IMR-90 (cell line): ENCODE results near the gene AKNA. TPM values are rescaled to one million over a fixed set of nuclear protein-coding genes. Genes with fewer than 3 reads are reported as not detected.

ENCODE experiments used
- ATAC-seq: fragments of 200-7000 bp; cut with Tn5 transposase; 2 replicates; pipeline ENCODE4 v1.9.1; 2020; ENCODE audit warnings: low read depth, mild to moderate bottlenecking, moderate library complexity
- BruUV-seq: library from RNA; stranded (reverse); fragments of 400-500 nt; replicated peaks from 2 replicates; lab custom pipeline; 2021; lab: Mats Ljungman, UMichigan
- CTCF ChIA-PET: fragments of 300-600 bp; formaldehyde crosslinking; extraction: SDS; loops from one replicate; lab custom pipeline; 2021; ENCODE audit warnings: antibody characterized with exemption; lab: Yijun Ruan, JAX
- POLR2A ChIA-PET: fragments of 300-600 bp; sonication (Branson Sonifier 250); formaldehyde crosslinking; loops from one replicate; lab custom pipeline; 2022; ENCODE audit warnings: antibody characterized with exemption; ENCODE audit not compliant: unreplicated experiment; lab: Charles Lee
- DNase-seq: peaks from one replicate; pipeline ENCODE4 v3.0.0; 2013
- H2AFZ ChIP-seq: replicated peaks from 2 replicates; pipeline ENCODE3; 2013; ENCODE audit warnings: low read length, mild to moderate bottlenecking; ENCODE audit not compliant: poor library complexity
- H2AK5ac ChIP-seq: 2 replicates; pipeline ENCODE4 v1.6.1; 2013; ENCODE audit warnings: low read depth, low read length, inconsistent platforms
- H2AK9ac ChIP-seq: replicated peaks from 2 replicates; pipeline ENCODE3; 2013; ENCODE audit warnings: mild to moderate bottlenecking, low read depth, low read length, moderate library complexity; ENCODE audit not compliant: poor library complexity
- H2BK120ac ChIP-seq: 2 replicates; pipeline ENCODE4 v1.6.1; 2013; ENCODE audit warnings: low read depth, low read length, inconsistent platforms
- H2BK15ac ChIP-seq: 3 replicates; pipeline ENCODE4 v1.6.1; 2013; ENCODE audit warnings: low read depth, low read length, inconsistent platforms
- H2BK20ac ChIP-seq: 2 replicates; pipeline ENCODE4 v1.6.1; 2013; ENCODE audit warnings: low read depth, mild to moderate bottlenecking, inconsistent platforms, low read length, moderate library complexity
- H2BK5ac ChIP-seq: 2 replicates; pipeline ENCODE4 v1.6.1; 2013; ENCODE audit warnings: mild to moderate bottlenecking, low read depth, low read length, inconsistent platforms; ENCODE audit not compliant: poor library complexity, severe bottlenecking
- H3K14ac ChIP-seq: replicated peaks from 2 replicates; pipeline ENCODE4 v1.6.1; 2013; ENCODE audit warnings: low read depth, low read length, inconsistent platforms
- H3K18ac ChIP-seq: 2 replicates; pipeline ENCODE4 v1.6.1; 2013; ENCODE audit warnings: low read depth, low read length, control low read depth
- H3K23ac ChIP-seq: 2 replicates; pipeline ENCODE4 v1.6.1; 2013; ENCODE audit warnings: low read depth, low read length, inconsistent platforms
- H3K27ac ChIP-seq: 2 replicates; pipeline ENCODE4 v1.5.1; 2013; ENCODE audit warnings: mild to moderate bottlenecking, control low read depth, low read length; ENCODE audit not compliant: insufficient read depth
- H3K27me3 ChIP-seq: 2 replicates; pipeline ENCODE4 v1.6.1; 2013; ENCODE audit warnings: low read length; ENCODE audit not compliant: control insufficient read depth, insufficient read depth
- H3K36me3 ChIP-seq: 2 replicates; pipeline ENCODE4 v1.6.1; 2013; ENCODE audit warnings: low read length, mixed read lengths; ENCODE audit not compliant: control insufficient read depth, insufficient read depth
- H3K4ac ChIP-seq: 2 replicates; pipeline ENCODE4 v1.6.1; 2013; ENCODE audit warnings: low read depth, low read length, inconsistent platforms
- H3K4me1 ChIP-seq: 2 replicates; pipeline ENCODE4 v1.6.1; 2013; ENCODE audit warnings: low read length, mixed read lengths; ENCODE audit not compliant: control insufficient read depth, insufficient read depth
- H3K4me2 ChIP-seq: 2 replicates; pipeline ENCODE4 v1.6.1; 2013; ENCODE audit warnings: low read depth, mild to moderate bottlenecking, control low read depth, low read length, moderate library complexity
- H3K4me3 ChIP-seq: 2 replicates; pipeline ENCODE4 v1.5.1; 2013; ENCODE audit warnings: low read depth, mild to moderate bottlenecking, control low read depth, low read length, moderate library complexity; ENCODE audit not compliant: insufficient read depth
- H3K56ac ChIP-seq: 2 replicates; pipeline ENCODE4 v1.6.1; 2013; ENCODE audit warnings: low read length, inconsistent platforms; ENCODE audit not compliant: insufficient read depth; ENCODE audit errors: extremely low read depth
- H3K79me1 ChIP-seq, 2 experiments: 2 replicates each; pipeline ENCODE4 v1.6.1; 2013; ENCODE audit warnings: low read length in 2 of 2, inconsistent platforms in 1 of 2, low read depth in 1 of 2
- H3K9ac ChIP-seq: 2 replicates; pipeline ENCODE4 v1.6.1; 2013; ENCODE audit warnings: low read depth, low read length, control low read depth
- H3K9me1 ChIP-seq: 2 replicates; pipeline ENCODE4 v1.6.1; 2013; ENCODE audit warnings: low read length, inconsistent platforms; ENCODE audit not compliant: insufficient read depth
- H3K9me3 ChIP-seq: 2 replicates; pipeline ENCODE4 v1.6.1; 2013; ENCODE audit warnings: low read length; ENCODE audit not compliant: control insufficient read depth, insufficient read depth
- H4K20me1 ChIP-seq: 2 replicates; pipeline ENCODE4 v1.6.1; 2013; ENCODE audit warnings: low read length, inconsistent platforms; ENCODE audit not compliant: insufficient read depth
- H4K5ac ChIP-seq: 2 replicates; pipeline ENCODE4 v1.6.1; 2013; ENCODE audit warnings: mild to moderate bottlenecking, low read depth, low read length, control low read depth
- H4K8ac ChIP-seq, 2 experiments: 2 replicates each; pipeline ENCODE4 v1.6.1; 2013; ENCODE audit warnings: low read depth in 2 of 2, low read length in 2 of 2, control low read depth in 1 of 2, inconsistent platforms in 1 of 2
- H4K91ac ChIP-seq: 2 replicates; pipeline ENCODE4 v1.6.1; 2013; ENCODE audit warnings: low read depth, low read length, inconsistent platforms; ENCODE audit not compliant: insufficient read depth
- RFX5 ChIP-seq: IDR thresholded peaks from 2 replicates; pipeline ENCODE4 v1.8.0; 2012; ENCODE audit warnings: low read depth, mild to moderate bottlenecking, low read length, moderate library complexity
- SMC3 ChIP-seq: fragments of 150-350 bp; IDR thresholded peaks from 2 replicates; pipeline ENCODE4 v1.6.1; 2016; ENCODE audit warnings: low read depth, mild to moderate bottlenecking, antibody characterized with exemption, low read length, moderate library complexity
- whole genome bisulfite sequencing, 2 experiments: methylation state at CpG; one replicate each; pipeline versions ENCODE4 v1.1.5 to v1.1.7; 2013; ENCODE audit warnings: missing lambda C conversion rate in 2 of 2; ENCODE audit not compliant: insufficient read length in 1 of 2; ENCODE audit errors: extremely low coverage in 2 of 2; 5-methylcytosine and 5-hydroxymethylcytosine counted together
- dilution Hi-C: fragments of 300-500 bp; cut with HindIII; formaldehyde crosslinking; loops from one replicate; pipeline ENCODE4 v1.14.3; 2018; ENCODE audit warnings: low sequenced_read_pairs; ENCODE audit not compliant: unreplicated experiment
- in situ Hi-C: fragments of 300-500 bp; cut with MboI; formaldehyde crosslinking; loops from 3 replicates; pipeline ENCODE4 v1.14.3; 2019; ENCODE audit warnings: low sequenced_read_pairs, inconsistent platforms, mixed read lengths
- intact Hi-C: fragments of 100-400 bp; cut with micrococcal nuclease; formaldehyde crosslinking; loops from 2 replicates; pipeline ENCODE4 v1.10.0; 2022
- polyA plus RNA-seq, 3 experiments: library from polyadenylated mRNA; depleted of rRNA; stranded (reverse); fragments of >200 nt; gene quantifications; 2 replicates each; pipeline ENCODE4 v1.2.3, GENCODE V29; 2012; ENCODE audit warnings: low replicate concordance in 1 of 3
- total RNA-seq: library from RNA; depleted of rRNA; stranded (reverse); fragments of >200 nt; gene quantifications from 2 replicates; pipeline ENCODE4 v1.2.3, GENCODE V29; 2012

AKNA gene
- total and polyA plus RNA-seq, 2 of the 4 experiments (the other 2 are of a cell fraction): 2.7 to 7.3 TPM

- in situ Hi-C loops (no loop called here), dilution Hi-C loops (no loop called here), intact Hi-C loops (no loop called here)
- no peak overlapping the region for H2BK5ac ChIP-seq
- peak overlapping the region; percentile 75; the same call in 1 of the 2 replicates for H2BK120ac ChIP-seq
- H3K4me1 ChIP-seq: peaks cover 24% of the 10 kb centered on the region
- H3K14ac ChIP-seq: peak overlapping the region; percentile 92; the same call in 1 of the 2 replicates
- peak overlapping the region; percentile 84 to 92; a peak in 3 of 4 replicates for H4K8ac ChIP-seq
- 94% methylated on average over 2 of the region's 9 CpGs; no CpG with 5 or more reads in 1 of the 2 experiments for WGBS, 2 experiments
- no peak overlapping the region for H2BK20ac ChIP-seq
- H3K79me1 ChIP-seq: peaks cover 14 to 47% of the 10 kb centered on the region in 2 experiments
- peak overlapping the region; percentile 93 for H3K4ac ChIP-seq
- POLR2A ChIA-PET: interaction anchor here (0.8 kb wide), 1 partner anchor 15 kb away, joined by 3 read pairs; no protein-coding TSS in a partner anchor
- no TSS peak for BruUV-seq
- H3K4me3 ChIP-seq: no peak overlapping the region
- peak overlapping the region; percentile 72; the same call in 1 of the 2 replicates for H4K91ac ChIP-seq
- H3K36me3 ChIP-seq: no peaks in the 10 kb centered on the region
- no peak overlapping the region for H3K56ac ChIP-seq
- DNase-seq: no peak
- TF ChIP-seq SMC3: no peak
- no peak for TF ChIP-seq RFX5
- H3K9ac ChIP-seq: peak overlapping the region; percentile 72; the same call in 1 of the 2 replicates
- H3K23ac ChIP-seq: no peak overlapping the region
- H3K27me3 ChIP-seq: no peaks in the 10 kb centered on the region
- H2AK5ac ChIP-seq: peak overlapping the region; percentile 94
- no peak overlapping the region for H3K27ac ChIP-seq
- peak overlapping the region; percentile 94 for H2AFZ ChIP-seq
- H4K20me1 ChIP-seq: peaks cover 14% of the 10 kb centered on the region; the same call in 1 of the 2 replicates
- no peaks in the 10 kb centered on the region for H3K9me3 ChIP-seq
- CTCF ChIA-PET: no interaction called here
- no peak overlapping the region; the same call in 1 of the 2 replicates for H4K5ac ChIP-seq
- ATAC-seq: no peak
- H2AK9ac ChIP-seq: peak overlapping the region; percentile 73
- H3K4me2 ChIP-seq: no peak overlapping the region
- no peak overlapping the region for H3K18ac ChIP-seq
- H2BK15ac ChIP-seq: no peak overlapping the region
- peaks cover 17% of the 10 kb centered on the region for H3K9me1 ChIP-seq
Measured at GRCh38 chr9:114388764-114389375, 1.1 kb upstream of the AKNA start.
